Trophoblast cell (in vitro differentiated cells and primary cell): ENCODE results near the gene NSMF.

ENCODE experiments used
- DNase-seq, 2 donors: peaks; one replicate each; pipeline ENCODE4 v3.0.0-alpha.2; 2016
- H2AFZ ChIP-seq: 2 replicates; pipeline ENCODE4 v1.6.1; 2013; ENCODE audit warnings: low read length, moderate library complexity, mild to moderate bottlenecking; ENCODE audit not compliant: insufficient read depth, poor library complexity
- H2AK5ac ChIP-seq: 2 replicates; pipeline ENCODE4 v1.6.1; 2013; ENCODE audit warnings: mild to moderate bottlenecking, low read length
- H2BK120ac ChIP-seq: 2 replicates; pipeline ENCODE4 v1.6.1; 2013; ENCODE audit warnings: low read length, mild to moderate bottlenecking, moderate library complexity; ENCODE audit not compliant: insufficient read depth, poor library complexity
- H2BK12ac ChIP-seq: 2 replicates; pipeline ENCODE4 v1.6.1; 2013; ENCODE audit warnings: mild to moderate bottlenecking, low read length, moderate library complexity
- H2BK5ac ChIP-seq: 2 replicates; pipeline ENCODE4 v1.6.1; 2013; ENCODE audit warnings: low read length, low read depth, moderate library complexity, mild to moderate bottlenecking; ENCODE audit not compliant: poor library complexity
- H3K14ac ChIP-seq: 2 replicates; pipeline ENCODE4 v1.6.1; 2013; ENCODE audit warnings: mild to moderate bottlenecking, low read length
- H3K18ac ChIP-seq: 2 replicates; pipeline ENCODE4 v1.6.1; 2013; ENCODE audit warnings: mild to moderate bottlenecking, low read length
- H3K23ac ChIP-seq: 2 replicates; pipeline ENCODE4 v1.6.1; 2013; ENCODE audit warnings: low read length
- H3K27ac ChIP-seq: 2 replicates; pipeline ENCODE4 v1.5.1; 2013; ENCODE audit warnings: low read depth, mild to moderate bottlenecking, inconsistent platforms, low read length, moderate library complexity
- H3K27me3 ChIP-seq: 2 replicates; pipeline ENCODE4 v1.6.1; 2013; ENCODE audit warnings: inconsistent platforms, mild to moderate bottlenecking, low read length, moderate library complexity; ENCODE audit not compliant: insufficient read depth
- H3K36me3 ChIP-seq, 2 experiments: 1 replicate in 1 of 2; 2 replicates in 1 of 2; pipeline ENCODE4 v1.6.1; 2013; ENCODE audit warnings: low read length in 2 of 2, mild to moderate bottlenecking in 2 of 2, moderate library complexity in 1 of 2; ENCODE audit not compliant: insufficient read depth in 2 of 2, control insufficient read depth in 1 of 2
- H3K4ac ChIP-seq: 2 replicates; pipeline ENCODE4 v1.6.1; 2013; ENCODE audit warnings: low read depth, mild to moderate bottlenecking, low read length, moderate library complexity
- H3K4me1 ChIP-seq, 2 experiments: 1 replicate in 1 of 2; 2 replicates in 1 of 2; pipeline ENCODE4 v1.6.1; 2013; ENCODE audit warnings: low read length in 2 of 2, mild to moderate bottlenecking in 2 of 2, moderate library complexity in 1 of 2; ENCODE audit not compliant: insufficient read depth in 2 of 2, control insufficient read depth in 1 of 2
- H3K4me2 ChIP-seq: 2 replicates; pipeline ENCODE4 v1.6.1; 2013; ENCODE audit warnings: inconsistent platforms, mild to moderate bottlenecking, low read length, moderate library complexity
- H3K4me3 ChIP-seq: 2 replicates; pipeline ENCODE4 v1.5.1; 2013; ENCODE audit warnings: mild to moderate bottlenecking, low read depth, low read length, inconsistent platforms
- H3K79me1 ChIP-seq: one replicate; pipeline ENCODE4 v1.6.1; 2013; ENCODE audit warnings: low read length
- H3K79me2 ChIP-seq: 2 replicates; pipeline ENCODE4 v1.6.1; 2013; ENCODE audit warnings: low read length, mild to moderate bottlenecking; ENCODE audit not compliant: control insufficient read depth, insufficient read depth, poor library complexity
- H3K9ac ChIP-seq: 2 replicates; pipeline ENCODE4 v1.6.1; 2013; ENCODE audit warnings: mild to moderate bottlenecking, low read length
- H3K9me3 ChIP-seq: 2 replicates; pipeline ENCODE4 v1.6.1; 2013; ENCODE audit warnings: low read depth, mild to moderate bottlenecking, control low read depth, inconsistent platforms, low read length; ENCODE audit not compliant: insufficient read depth
- H4K12ac ChIP-seq: 2 replicates; pipeline ENCODE4 v1.6.1; 2013; ENCODE audit warnings: low read depth, mild to moderate bottlenecking, low read length, moderate library complexity
- H4K8ac ChIP-seq: 2 replicates; pipeline ENCODE4 v1.6.1; 2013; ENCODE audit warnings: low read depth, mild to moderate bottlenecking, low read length, moderate library complexity
- H4K91ac ChIP-seq: one replicate; pipeline ENCODE4 v1.6.1; 2013; ENCODE audit warnings: low read depth, mild to moderate bottlenecking, low read length, moderate library complexity
- WGBS: extraction: QIAGEN DNeasy Blood & Tissue Kit; methylation state at CpG from one replicate; pipeline ENCODE4 v1.1.7; 2013; ENCODE audit warnings: missing lambda C conversion rate; ENCODE audit not compliant: insufficient read length, insufficient coverage; ENCODE audit errors: extremely low coverage; 5-methylcytosine and 5-hydroxymethylcytosine counted together

NSMF gene

DNA sequence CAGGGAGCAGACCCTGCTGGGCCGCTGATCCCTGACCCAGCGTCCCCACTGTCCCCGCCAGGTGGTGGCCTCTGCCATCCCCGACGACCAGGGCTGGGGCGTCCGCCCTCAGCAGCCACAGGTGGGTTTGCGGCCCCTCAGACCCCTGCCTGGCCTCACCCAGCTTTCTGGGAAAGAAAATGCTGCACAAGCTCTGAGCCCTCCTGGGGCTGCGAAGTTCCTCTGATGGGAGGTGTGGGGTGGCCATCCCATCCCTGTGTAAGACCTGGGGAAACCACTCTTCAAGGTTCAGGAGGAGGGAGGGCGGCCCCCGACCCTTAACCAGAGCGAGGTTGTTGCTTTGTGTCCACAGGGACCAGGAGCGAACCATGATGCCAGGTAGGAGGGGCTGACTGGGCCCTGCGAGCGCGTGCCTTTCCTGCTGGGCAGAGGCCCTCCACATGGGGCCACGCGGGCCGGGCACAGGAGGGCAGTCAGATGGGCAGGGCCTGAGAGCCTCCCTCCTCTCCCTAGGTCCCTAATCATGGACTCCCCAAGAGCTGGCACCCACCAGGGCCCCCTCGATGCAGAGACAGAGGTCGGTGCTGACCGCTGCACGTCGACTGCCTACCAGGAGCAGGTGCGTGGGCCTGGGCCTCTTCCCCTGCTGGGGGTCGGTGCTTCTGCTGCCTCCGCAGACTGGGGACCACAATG is 28.3 kb downstream of the NSMF start:
- H3K4me2 ChIP-seq: no peak overlapping the region
- no CpG with 5 or more reads among the region's 27 CpGs for WGBS
- no peak overlapping the region for H3K4ac ChIP-seq
- H2AK5ac ChIP-seq: no peak overlapping the region
- H3K4me3 ChIP-seq: no peak overlapping the region
- no peak overlapping the region for H2BK120ac ChIP-seq
- no peaks in the 10 kb centered on the region for H3K36me3 ChIP-seq
- no peak overlapping the region for H4K8ac ChIP-seq
- no peak overlapping the region for H3K18ac ChIP-seq
- no peaks in the 10 kb centered on the region for H3K27me3 ChIP-seq
- no peaks in the 10 kb centered on the region for H3K79me2 ChIP-seq
- no peak overlapping the region for H2BK5ac ChIP-seq
- no peak overlapping the region for H2BK12ac ChIP-seq
- no peak overlapping the region for H3K23ac ChIP-seq
- no peaks in the 10 kb centered on the region for H3K9me3 ChIP-seq
- DNase-seq: no peak
- H4K91ac ChIP-seq: no peak overlapping the region
- no peak overlapping the region for H3K27ac ChIP-seq
- H3K9ac ChIP-seq: no peak overlapping the region
- no peak overlapping the region for H4K12ac ChIP-seq
- H2AFZ ChIP-seq: no peak overlapping the region
- no peaks in the 10 kb centered on the region for H3K79me1 ChIP-seq
- H3K14ac ChIP-seq: no peak overlapping the region
- H3K4me1 ChIP-seq: peaks cover 0 to 3% of the 10 kb centered on the region in 2 experiments

DNA sequence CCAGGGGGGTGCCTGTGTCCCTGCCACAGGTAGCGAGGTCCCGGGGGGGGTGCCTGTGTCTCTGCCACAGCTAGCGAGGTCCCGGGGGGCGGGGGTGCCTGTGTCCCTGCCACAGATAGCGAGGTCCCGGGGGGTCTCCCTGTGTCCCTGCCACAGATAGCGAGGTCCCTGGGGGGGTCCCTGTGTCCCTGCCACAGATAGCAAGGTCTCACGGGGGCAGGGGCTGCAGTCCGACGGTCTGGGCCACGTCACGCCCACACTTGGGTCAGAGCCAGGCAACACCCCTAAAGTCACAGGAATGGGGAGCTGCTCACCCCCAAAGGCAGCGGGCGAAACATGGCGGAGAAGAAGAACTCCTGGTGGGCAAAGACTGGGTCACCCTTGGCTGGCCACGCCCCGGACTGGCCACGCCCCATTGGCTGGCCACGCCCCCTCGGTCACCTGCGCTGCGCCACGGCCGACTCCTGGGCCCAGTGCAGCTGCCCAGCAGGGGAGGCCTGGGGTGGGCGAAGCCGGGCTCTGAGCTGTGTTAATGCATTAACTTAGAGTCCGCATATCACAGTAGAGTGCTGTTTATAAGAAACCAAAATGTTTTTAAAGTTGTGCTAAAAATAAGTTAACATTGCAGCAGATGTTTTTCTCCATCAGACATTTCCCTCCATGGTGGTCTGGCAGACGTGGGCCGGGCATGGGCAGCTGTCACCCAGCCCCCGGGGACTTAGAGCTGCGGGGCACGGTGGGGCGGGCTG is 29.0 kb downstream of the NSMF start:
- Histone ChIP-seq H2BK5ac (no peak overlapping the region), H3K4me2 (no peak overlapping the region), H2AK5ac (no peak overlapping the region), H2BK12ac (no peak overlapping the region), H3K9ac (no peak overlapping the region), H3K36me3 (no peaks in the 10 kb centered on the region), H3K18ac (no peak overlapping the region), H4K12ac (no peak overlapping the region), H2BK120ac (no peak overlapping the region), H3K79me2 (no peaks in the 10 kb centered on the region), H3K4me1 (peaks cover 0 to 4% of the 10 kb centered on the region in 2 experiments), H3K23ac (no peak overlapping the region), H4K91ac (no peak overlapping the region), H2AFZ (no peak overlapping the region), H3K14ac (no peak overlapping the region), H3K79me1 (no peaks in the 10 kb centered on the region), H3K4ac (no peak overlapping the region), H3K9me3 (no peaks in the 10 kb centered on the region), H3K27ac (no peak overlapping the region), H3K4me3 (no peak overlapping the region), H3K27me3 (no peaks in the 10 kb centered on the region), H4K8ac (no peak overlapping the region)
- no peak for DNase-seq
- no CpG with 5 or more reads among the region's 34 CpGs for WGBS

DNA sequence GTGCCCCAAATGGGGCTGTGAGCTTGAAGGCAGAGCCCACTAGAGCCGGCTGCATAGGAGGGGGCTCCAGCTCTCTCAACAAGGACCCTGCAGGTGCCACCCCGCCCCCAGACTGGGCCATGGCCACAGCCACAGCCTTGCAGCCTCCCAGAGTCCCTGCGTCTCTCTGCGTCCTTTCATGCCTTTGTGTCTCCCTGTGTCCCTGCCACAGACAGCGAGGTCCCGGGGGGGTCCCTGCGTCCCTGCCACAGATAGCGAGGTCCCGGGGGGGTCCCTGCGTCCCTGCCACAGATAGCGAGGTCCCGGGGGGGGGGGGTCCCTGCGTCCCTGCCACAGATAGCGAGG is 29.6 kb downstream of the NSMF start:
- no peak overlapping the region for H4K91ac ChIP-seq
- no CpG with 5 or more reads among the region's 14 CpGs for WGBS
- H3K9ac ChIP-seq: no peak overlapping the region
- H3K18ac ChIP-seq: no peak overlapping the region
- no peaks in the 10 kb centered on the region for H3K79me2 ChIP-seq
- H3K23ac ChIP-seq: no peak overlapping the region
- no peak overlapping the region for H3K4me3 ChIP-seq
- peaks cover 0 to 6% of the 10 kb centered on the region in 2 experiments for H3K4me1 ChIP-seq
- no peak overlapping the region for H4K12ac ChIP-seq
- H2BK120ac ChIP-seq: no peak overlapping the region
- H2BK12ac ChIP-seq: no peak overlapping the region
- no peak overlapping the region for H3K14ac ChIP-seq
- H3K27me3 ChIP-seq: no peaks in the 10 kb centered on the region
- H3K36me3 ChIP-seq: no peaks in the 10 kb centered on the region
- no peak overlapping the region for H2BK5ac ChIP-seq
- no peaks in the 10 kb centered on the region for H3K9me3 ChIP-seq
- no peak overlapping the region for H2AK5ac ChIP-seq
- DNase-seq: no peak
- no peak overlapping the region for H2AFZ ChIP-seq
- H3K79me1 ChIP-seq: no peaks in the 10 kb centered on the region
- H3K4ac ChIP-seq: no peak overlapping the region
- H4K8ac ChIP-seq: no peak overlapping the region
- H3K27ac ChIP-seq: no peak overlapping the region
- no peak overlapping the region for H3K4me2 ChIP-seq

- Histone ChIP-seq H3K4me2 (no peak overlapping the region), H3K23ac (no peak overlapping the region), H3K4me3 (no peak overlapping the region), H4K8ac (no peak overlapping the region), H4K91ac (no peak overlapping the region), H3K4me1 (peaks cover 0 to 8% of the 10 kb centered on the region in 2 experiments), H3K18ac (no peak overlapping the region), H3K27ac (no peak overlapping the region), H2AFZ (no peak overlapping the region), H2BK12ac (no peak overlapping the region), H3K36me3 (no peaks in the 10 kb centered on the region), H2BK5ac (no peak overlapping the region), H3K79me1 (no peaks in the 10 kb centered on the region), H2BK120ac (no peak overlapping the region), H3K27me3 (no peaks in the 10 kb centered on the region), H3K9me3 (no peaks in the 10 kb centered on the region), H3K4ac (no peak overlapping the region), H3K79me2 (no peaks in the 10 kb centered on the region), H2AK5ac (no peak overlapping the region), H3K9ac (no peak overlapping the region), H3K14ac (no peak overlapping the region), H4K12ac (no peak overlapping the region)
- WGBS: no CpG with 5 or more reads among the region's 27 CpGs
- DNase-seq: no peak
Measured at GRCh38 chr9:137428841-137429545, 30.1 kb downstream of the NSMF start.
